PC-9 (cell line): ENCODE data around the gene RALGPS2. TPM values are rescaled to one million over a fixed set of nuclear protein-coding genes. Genes with fewer than 3 reads are reported as not detected.
"Not testable (repeated sequence)": the region's sequence is repeated elsewhere in the genome, so short reads cannot be mapped to it uniquely, and the experiment has no call there.

Experiments used
- BruUV-seq: library from RNA; stranded (reverse); fragments of 400-500 nt; replicated peaks from 2 replicates; lab custom pipeline; 2021; lab: Mats Ljungman, UMichigan
- CTCF ChIA-PET: fragments of 300-600 bp; sonication (Branson Sonifier 250); formaldehyde crosslinking; loops from one replicate; lab custom pipeline; 2022; ENCODE audit warnings: antibody characterized with exemption; lab: Charles Lee
- POLR2A ChIA-PET: fragments of 300-600 bp; sonication (Branson Sonifier 250); formaldehyde crosslinking; loops from one replicate; lab custom pipeline; 2022; ENCODE audit warnings: antibody characterized with exemption; ENCODE audit not compliant: unreplicated experiment; lab: Charles Lee
- DNase-seq, 2 experiments: peaks; one replicate each; pipeline versions ENCODE4 v3.0.0 to v3.0.0-alpha.2; 2015 to 2022; ENCODE audit warnings: mixed read lengths in 1 of 2
- H2AFZ ChIP-seq: fragments of 200-600 bp; sonication (generic); 2 replicates; pipeline ENCODE4 v1.8.1; 2017; ENCODE audit warnings: antibody characterized with exemption
- H3F3A ChIP-seq: fragments of 200-600 bp; sonication (generic); 2 replicates; pipeline ENCODE4 v1.8.1; 2017; ENCODE audit warnings: antibody characterized with exemption, mild to moderate bottlenecking, low read depth; ENCODE audit not compliant: insufficient read depth
- H3K27ac ChIP-seq: fragments of 200-600 bp; sonication (generic); 2 replicates; pipeline ENCODE4 v1.6.1; 2016; ENCODE audit warnings: mixed run types
- H3K27me3 ChIP-seq: fragments of 200-600 bp; sonication (generic); 2 replicates; pipeline ENCODE4 v1.6.1; 2016; ENCODE audit warnings: low read depth, mixed run types; ENCODE audit not compliant: insufficient read depth
- H3K36me3 ChIP-seq: fragments of 200-600 bp; sonication (generic); 2 replicates; pipeline ENCODE4 v1.6.1; 2016; ENCODE audit warnings: low read depth, mixed run types
- H3K4me1 ChIP-seq: fragments of 200-600 bp; sonication (generic); replicated peaks from 2 replicates; pipeline ENCODE4 v1.6.1; 2016; ENCODE audit warnings: mixed run types; ENCODE audit not compliant: insufficient read depth
- H3K4me2 ChIP-seq: fragments of 200-600 bp; sonication (generic); 2 replicates; pipeline ENCODE4 v1.6.1; 2017; ENCODE audit warnings: mixed run types
- H3K4me3 ChIP-seq: fragments of 200-600 bp; sonication (generic); 2 replicates; pipeline ENCODE4 v1.6.1; 2016; ENCODE audit warnings: mixed run types
- H3K79me2 ChIP-seq: fragments of 200-600 bp; sonication (generic); 2 replicates; pipeline ENCODE4 v1.6.1; 2017; ENCODE audit warnings: low read depth, mixed run types
- H3K9me2 ChIP-seq: fragments of 200-600 bp; sonication (generic); 2 replicates; pipeline ENCODE4 v1.8.1; 2017; ENCODE audit warnings: mild to moderate bottlenecking; ENCODE audit not compliant: insufficient read depth
- H3K9me3 ChIP-seq: fragments of 200-600 bp; sonication (generic); 2 replicates; pipeline ENCODE4 v1.8.1; 2016; ENCODE audit warnings: low read depth; ENCODE audit not compliant: insufficient read depth
- H4K20me1 ChIP-seq: fragments of 200-600 bp; sonication (generic); 2 replicates; pipeline ENCODE4 v1.8.1; 2017; ENCODE audit not compliant: insufficient read depth
- EZH2 ChIP-seq: fragments of 200-600 bp; sonication (generic); IDR thresholded peaks from 2 replicates; pipeline ENCODE4 v1.8.0; 2017; ENCODE audit warnings: antibody characterized with exemption, low read depth
- intact Hi-C: fragments of 100-400 bp; cut with micrococcal nuclease; formaldehyde crosslinking; loops from one replicate; pipeline ENCODE4 v1.10.0; 2022; ENCODE audit not compliant: unreplicated experiment
- total RNA-seq: library from RNA; stranded (reverse); gene quantifications from 2 replicates; pipeline ENCODE4 v1.2.3, GENCODE V29; 2021
- TF ChIP-seq, protein P1 (sequence below): fragments of 200-600 bp; sonication (generic); conservative IDR thresholded peaks from 2 replicates; pipeline ENCODE4 v1.6.1; 2017; ENCODE audit warnings: mixed run types, antibody characterized with exemption, mild to moderate bottlenecking, moderate library complexity

RALGPS2 gene
- total RNA-seq, 1 experiment from 2014 or later, result 62.4 TPM

DNA sequence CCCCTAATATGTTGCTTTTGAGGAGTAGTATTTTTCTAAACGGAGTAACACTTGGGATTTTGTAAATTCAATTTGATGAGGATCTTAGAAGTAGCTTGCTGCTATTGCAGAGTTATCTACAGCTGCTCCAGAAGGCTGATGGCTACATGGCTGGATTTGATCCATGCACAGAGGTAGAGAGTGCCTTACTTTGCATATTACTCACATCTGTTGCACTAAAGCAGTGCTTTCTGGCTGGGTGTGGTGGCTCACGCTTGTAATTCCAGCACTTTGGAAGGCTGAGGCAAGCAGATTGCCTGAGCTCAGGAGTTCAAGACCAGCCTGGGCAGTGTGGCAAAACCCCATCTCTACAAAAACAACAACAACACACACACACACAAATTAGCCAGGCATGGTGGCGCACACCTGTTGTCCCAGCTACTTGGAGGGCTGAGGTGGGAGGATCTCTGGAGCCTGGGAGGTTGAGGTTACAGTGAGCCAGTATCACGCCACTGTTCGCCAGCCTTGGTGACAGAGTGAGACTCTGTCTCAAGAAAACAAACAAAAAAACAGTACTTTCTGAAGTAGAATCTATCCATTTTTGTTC lies 24.6 kb downstream of the RALGPS2 start:
- Histone ChIP-seq H3K27ac (no peak overlapping the region), H3K4me2 (no peak overlapping the region), H3K9me2 (no peaks in the 10 kb centered on the region), H3K27me3 (no peaks in the 10 kb centered on the region), H4K20me1 (no peaks in the 10 kb centered on the region), H3K4me1 (no peaks in the 10 kb centered on the region), H3K79me2 (peaks cover 59% of the 10 kb centered on the region), H3K4me3 (no peak overlapping the region), H3F3A (peaks cover 3% of the 10 kb centered on the region; the same call in 1 of the 2 replicates), H3K36me3 (peaks cover 58% of the 10 kb centered on the region), H3K9me3 (peaks cover 18% of the 10 kb centered on the region), H2AFZ (no peak overlapping the region)
- intact Hi-C loops, result loop anchor here (5.0 kb wide), 1 partner anchor 642 kb away; no protein-coding TSS in a partner anchor
- BruUV-seq, result no TSS peak
- ChIA-PET POLR2A (no interaction called here), CTCF (interaction anchor here (0.6 kb wide), 1 partner anchor 98 kb away, joined by 3 read pairs; no protein-coding TSS in a partner anchor)
- DNase-seq, result no peak
- no peak for TF ChIP-seq EZH2
- TF ChIP-seq, protein P1, sequence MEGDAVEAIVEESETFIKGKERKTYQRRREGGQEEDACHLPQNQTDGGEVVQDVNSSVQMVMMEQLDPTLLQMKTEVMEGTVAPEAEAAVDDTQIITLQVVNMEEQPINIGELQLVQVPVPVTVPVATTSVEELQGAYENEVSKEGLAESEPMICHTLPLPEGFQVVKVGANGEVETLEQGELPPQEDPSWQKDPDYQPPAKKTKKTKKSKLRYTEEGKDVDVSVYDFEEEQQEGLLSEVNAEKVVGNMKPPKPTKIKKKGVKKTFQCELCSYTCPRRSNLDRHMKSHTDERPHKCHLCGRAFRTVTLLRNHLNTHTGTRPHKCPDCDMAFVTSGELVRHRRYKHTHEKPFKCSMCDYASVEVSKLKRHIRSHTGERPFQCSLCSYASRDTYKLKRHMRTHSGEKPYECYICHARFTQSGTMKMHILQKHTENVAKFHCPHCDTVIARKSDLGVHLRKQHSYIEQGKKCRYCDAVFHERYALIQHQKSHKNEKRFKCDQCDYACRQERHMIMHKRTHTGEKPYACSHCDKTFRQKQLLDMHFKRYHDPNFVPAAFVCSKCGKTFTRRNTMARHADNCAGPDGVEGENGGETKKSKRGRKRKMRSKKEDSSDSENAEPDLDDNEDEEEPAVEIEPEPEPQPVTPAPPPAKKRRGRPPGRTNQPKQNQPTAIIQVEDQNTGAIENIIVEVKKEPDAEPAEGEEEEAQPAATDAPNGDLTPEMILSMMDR, result no peak

DNA sequence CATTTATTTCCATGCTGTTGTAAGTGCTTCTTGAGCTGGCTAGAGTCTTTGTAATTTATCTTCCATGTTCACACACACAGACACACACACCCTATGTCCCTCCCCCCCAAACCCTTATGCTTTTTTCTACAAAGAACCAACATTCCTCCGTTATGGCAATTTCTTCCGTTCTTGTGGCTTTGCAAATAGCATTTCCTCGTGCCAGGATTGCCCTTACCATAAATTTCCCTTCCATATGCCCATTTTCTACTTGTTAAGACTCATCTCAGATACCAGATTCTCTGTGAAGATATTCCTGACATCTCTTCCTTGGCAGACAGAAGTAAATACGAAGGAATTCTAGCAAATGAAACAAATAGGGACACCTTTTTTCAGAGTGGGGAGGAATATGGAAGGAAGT lies 26.0 kb downstream of the RALGPS2 start:
- peaks cover 73% of the 10 kb centered on the region for H3K79me2 ChIP-seq
- H3K9me2 ChIP-seq, result no peaks in the 10 kb centered on the region
- ChIA-PET POLR2A (no interaction called here), CTCF (no interaction called here)
- peaks cover 27% of the 10 kb centered on the region for H3K9me3 ChIP-seq
- TF ChIP-seq, protein P1, result no peak
- no peak for TF ChIP-seq EZH2
- no TSS peak for BruUV-seq
- H2AFZ ChIP-seq, result no peak overlapping the region
- H3K4me1 ChIP-seq, result no peaks in the 10 kb centered on the region
- no peak overlapping the region for H3K4me2 ChIP-seq
- H3K27ac ChIP-seq, result no peak overlapping the region
- H3F3A ChIP-seq, result peaks cover 3% of the 10 kb centered on the region; the same call in 1 of the 2 replicates
- H3K4me3 ChIP-seq, result no peak overlapping the region
- DNase-seq, result no peak
- intact Hi-C loops, result no loop called here
- H3K27me3 ChIP-seq, result no peaks in the 10 kb centered on the region
- H3K36me3 ChIP-seq, result peaks cover 62% of the 10 kb centered on the region
- H4K20me1 ChIP-seq, result no peaks in the 10 kb centered on the region

DNA sequence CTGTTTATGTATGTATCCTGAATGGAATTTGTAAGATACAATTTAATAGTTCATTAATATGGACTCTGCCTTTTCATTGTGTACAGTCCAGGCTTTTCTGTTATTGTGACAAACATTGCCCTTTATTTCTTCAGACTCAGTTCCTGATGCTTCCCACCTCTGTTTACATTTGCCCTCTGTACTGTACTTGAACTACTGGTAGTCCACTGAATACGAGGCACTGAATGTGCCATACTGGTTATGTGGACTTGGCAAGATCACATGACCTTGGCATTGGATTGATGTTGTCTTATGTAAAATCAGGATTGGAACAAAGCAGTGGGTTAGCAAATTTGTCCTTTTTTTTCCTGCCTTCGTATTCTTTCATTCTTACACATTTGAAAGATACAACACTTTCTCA lies 27.8 kb downstream of the RALGPS2 start:
- POLR2A ChIA-PET, result no interaction called here
- Histone ChIP-seq H3F3A (peaks cover 3% of the 10 kb centered on the region; the same call in 1 of the 2 replicates), H3K9me3 (peaks cover 34% of the 10 kb centered on the region), H4K20me1 (no peaks in the 10 kb centered on the region), H3K27me3 (no peaks in the 10 kb centered on the region), H3K27ac (no peak overlapping the region), H3K4me2 (no peak overlapping the region), H3K79me2 (peaks cover 86% of the 10 kb centered on the region), H3K4me3 (no peak overlapping the region), H3K9me2 (no peaks in the 10 kb centered on the region), H3K36me3 (peaks cover 57% of the 10 kb centered on the region), H2AFZ (no peak overlapping the region), H3K4me1 (no peaks in the 10 kb centered on the region)
- DNase-seq, result no peak
- CTCF ChIA-PET, result interaction anchor here (0.6 kb wide), 2 partner anchors 26 to 66 kb away, joined by 3 read pairs; no protein-coding TSS in a partner anchor
- TF ChIP-seq, protein P1, result no peak
- no peak for TF ChIP-seq EZH2
- intact Hi-C loops, result loop anchor here (2.0 kb wide), 1 partner anchor 210 kb away; no protein-coding TSS in a partner anchor
- BruUV-seq, result no TSS peak

DNA sequence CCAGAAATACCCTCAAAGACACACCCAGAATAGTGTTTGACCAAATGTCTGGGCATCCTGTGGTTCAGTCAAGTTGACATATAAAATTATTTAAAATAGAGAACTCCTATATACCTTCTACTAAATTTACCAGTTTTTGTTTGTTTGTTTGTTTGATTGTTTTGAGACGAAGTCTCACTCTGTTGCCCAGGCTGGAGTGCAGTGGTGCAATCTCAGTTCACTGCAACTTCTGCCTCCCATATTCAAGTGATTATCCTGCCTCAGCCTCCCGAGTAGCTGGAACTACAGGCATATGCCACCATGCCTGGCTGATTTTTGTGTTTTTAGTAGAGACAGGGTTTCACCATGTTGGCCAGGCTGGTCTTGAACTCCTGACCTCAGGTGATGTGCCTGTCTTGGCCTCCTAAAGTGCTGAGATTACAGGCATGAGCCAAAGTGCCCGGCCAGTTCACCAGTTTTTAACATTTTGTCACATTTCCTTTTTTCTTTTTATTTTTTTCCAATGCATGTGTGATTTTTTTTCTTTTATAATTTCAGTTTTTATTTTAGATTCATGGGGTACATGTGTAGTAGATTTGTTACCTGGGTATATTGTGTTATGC lies 29.7 kb downstream of the RALGPS2 start:
- Histone ChIP-seq H3K36me3 (peaks cover 66% of the 10 kb centered on the region), H3K79me2 (peaks cover 90% of the 10 kb centered on the region), H3K9me3 (peaks cover 50% of the 10 kb centered on the region)
- BruUV-seq, H3K4me2 ChIP-seq, H3K4me1 ChIP-seq, intact Hi-C loops, DNase-seq, POLR2A ChIA-PET, H4K20me1 ChIP-seq, H3K27me3 ChIP-seq, H3F3A ChIP-seq, H2AFZ ChIP-seq, H3K27ac ChIP-seq, CTCF ChIA-PET, H3K9me2 ChIP-seq, H3K4me3 ChIP-seq: not testable (repeated sequence)
